Lower leg skin (tissue), 3 donors: ENCODE results near the gene RNF11.

Experiments used
- CTCF ChIP-seq, 3 donors: fragments of 450-650 bp; IDR thresholded peaks; one replicate each; pipeline ENCODE4 v1.5.1; 2016; ENCODE audit warnings: antibody characterized with exemption in 3 of 3, mild to moderate bottlenecking in 3 of 3, moderate library complexity in 2 of 3
- POLR2A ChIP-seq, 2 donors: fragments of 450-650 bp; IDR thresholded peaks; one replicate each; pipeline ENCODE4 v1.6.1; 2016 to 2017; ENCODE audit warnings: antibody characterized with exemption in 2 of 2, mild to moderate bottlenecking in 1 of 2, moderate library complexity in 1 of 2

DNA sequence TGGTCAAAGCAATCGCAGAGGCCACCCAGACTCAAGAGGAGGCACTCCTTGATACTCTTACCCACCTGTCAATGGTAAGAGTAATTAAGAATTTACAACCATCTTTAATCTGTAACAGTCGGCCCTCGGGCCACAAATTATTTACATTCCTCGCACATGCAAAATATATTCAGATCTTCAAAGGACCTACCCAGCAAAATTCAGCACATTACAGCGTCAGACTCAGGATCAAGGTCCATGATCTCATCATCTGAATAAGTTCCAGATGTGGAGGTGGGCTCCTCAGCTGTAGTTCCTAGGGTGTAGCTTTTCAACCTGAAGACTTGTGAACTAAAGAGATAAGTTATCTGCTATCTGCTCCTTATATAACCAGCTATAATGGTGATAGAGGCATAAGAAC, 17.1 kb upstream of the RNF11 start:
- TF ChIP-seq CTCF (IDR thresholded peaks at IDR 0.05) (no peak), POLR2A (IDR thresholded peaks at IDR 0.05) (no peak)
